Neural crest cell (in vitro differentiated cells): Measurements from ENCODE around the gene SLCO4A1. TPM values are rescaled to one million over a fixed set of nuclear protein-coding genes. Genes with fewer than 3 reads are reported as not detected.
A peak's percentile ranks its signal among the peaks of the same experiment; 100 is the strongest.

Experiments used
- DNase-seq: peaks from one replicate; pipeline ENCODE4 v3.0.0; 2021; ENCODE audit warnings: low read depth, mixed read lengths, low spot score
- H3K27ac Mint-ChIP-seq: one replicate; pipeline ENCODE4 v1.8.0; 2021; ENCODE audit warnings: mild to moderate bottlenecking, mixed read lengths; ENCODE audit not compliant: unreplicated experiment
- H3K27me3 Mint-ChIP-seq: 2 replicates; pipeline ENCODE4 v1.8.0; 2021; ENCODE audit warnings: low read depth, mild to moderate bottlenecking, mixed read lengths
- H3K36me3 Mint-ChIP-seq: 2 replicates; pipeline ENCODE4 v1.8.0; 2021; ENCODE audit warnings: low read depth, mild to moderate bottlenecking, mixed read lengths
- H3K4me1 Mint-ChIP-seq: 2 replicates; pipeline ENCODE4 v1.8.0; 2021; ENCODE audit warnings: mixed read lengths
- H3K4me3 Mint-ChIP-seq: one replicate; pipeline ENCODE4 v1.8.0; 2021; ENCODE audit warnings: mild to moderate bottlenecking, mixed read lengths
- H3K9me3 Mint-ChIP-seq: 2 replicates; pipeline ENCODE4 v1.8.0; 2021; ENCODE audit warnings: mixed read lengths
- total RNA-seq: library from RNA; stranded (reverse); gene quantifications from 2 replicates; pipeline ENCODE4 v1.2.1, GENCODE V29; 2021
- TF ChIP-seq, protein P1 (sequence below): fragments of 200-600 bp; sonication (generic); conservative IDR thresholded peaks from 2 replicates; pipeline ENCODE4 v1.5.0; 2021; ENCODE audit warnings: antibody characterized with exemption, mild to moderate bottlenecking

SLCO4A1 gene
- total RNA-seq, 1 donor from 2014 or later: 7.0 TPM

DNA sequence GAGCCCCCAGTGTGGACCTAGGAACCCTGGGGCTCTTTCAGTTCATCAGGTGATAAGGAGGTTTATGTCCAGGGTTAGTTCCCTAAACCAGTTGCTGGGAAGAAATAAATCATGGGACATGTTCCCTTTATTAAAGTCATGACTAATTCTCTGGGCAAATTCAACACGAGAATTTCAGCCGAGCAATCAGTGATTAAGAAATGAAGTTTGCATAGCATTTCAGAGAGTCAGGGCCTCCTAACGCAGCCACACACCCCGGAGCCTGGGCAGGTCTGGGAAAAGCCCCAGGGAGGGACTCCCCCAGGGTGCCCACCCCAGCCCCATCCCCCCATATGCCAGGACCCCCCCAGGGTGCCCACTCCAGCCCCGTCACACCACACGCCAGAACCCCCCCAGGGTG lies 20.1 kb downstream of the SLCO4A1 start:
- DNase-seq: no peak
- Mint-ChIP-seq H3K4me3 (no peak overlapping the region), H3K9me3 (no peaks in the 10 kb centered on the region), H3K4me1 (peaks cover 28% of the 10 kb centered on the region), H3K27ac (no peak overlapping the region), H3K36me3 (no peaks in the 10 kb centered on the region), H3K27me3 (no peaks in the 10 kb centered on the region)
- TF ChIP-seq, protein P1, sequence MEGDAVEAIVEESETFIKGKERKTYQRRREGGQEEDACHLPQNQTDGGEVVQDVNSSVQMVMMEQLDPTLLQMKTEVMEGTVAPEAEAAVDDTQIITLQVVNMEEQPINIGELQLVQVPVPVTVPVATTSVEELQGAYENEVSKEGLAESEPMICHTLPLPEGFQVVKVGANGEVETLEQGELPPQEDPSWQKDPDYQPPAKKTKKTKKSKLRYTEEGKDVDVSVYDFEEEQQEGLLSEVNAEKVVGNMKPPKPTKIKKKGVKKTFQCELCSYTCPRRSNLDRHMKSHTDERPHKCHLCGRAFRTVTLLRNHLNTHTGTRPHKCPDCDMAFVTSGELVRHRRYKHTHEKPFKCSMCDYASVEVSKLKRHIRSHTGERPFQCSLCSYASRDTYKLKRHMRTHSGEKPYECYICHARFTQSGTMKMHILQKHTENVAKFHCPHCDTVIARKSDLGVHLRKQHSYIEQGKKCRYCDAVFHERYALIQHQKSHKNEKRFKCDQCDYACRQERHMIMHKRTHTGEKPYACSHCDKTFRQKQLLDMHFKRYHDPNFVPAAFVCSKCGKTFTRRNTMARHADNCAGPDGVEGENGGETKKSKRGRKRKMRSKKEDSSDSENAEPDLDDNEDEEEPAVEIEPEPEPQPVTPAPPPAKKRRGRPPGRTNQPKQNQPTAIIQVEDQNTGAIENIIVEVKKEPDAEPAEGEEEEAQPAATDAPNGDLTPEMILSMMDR: no peak

DNA sequence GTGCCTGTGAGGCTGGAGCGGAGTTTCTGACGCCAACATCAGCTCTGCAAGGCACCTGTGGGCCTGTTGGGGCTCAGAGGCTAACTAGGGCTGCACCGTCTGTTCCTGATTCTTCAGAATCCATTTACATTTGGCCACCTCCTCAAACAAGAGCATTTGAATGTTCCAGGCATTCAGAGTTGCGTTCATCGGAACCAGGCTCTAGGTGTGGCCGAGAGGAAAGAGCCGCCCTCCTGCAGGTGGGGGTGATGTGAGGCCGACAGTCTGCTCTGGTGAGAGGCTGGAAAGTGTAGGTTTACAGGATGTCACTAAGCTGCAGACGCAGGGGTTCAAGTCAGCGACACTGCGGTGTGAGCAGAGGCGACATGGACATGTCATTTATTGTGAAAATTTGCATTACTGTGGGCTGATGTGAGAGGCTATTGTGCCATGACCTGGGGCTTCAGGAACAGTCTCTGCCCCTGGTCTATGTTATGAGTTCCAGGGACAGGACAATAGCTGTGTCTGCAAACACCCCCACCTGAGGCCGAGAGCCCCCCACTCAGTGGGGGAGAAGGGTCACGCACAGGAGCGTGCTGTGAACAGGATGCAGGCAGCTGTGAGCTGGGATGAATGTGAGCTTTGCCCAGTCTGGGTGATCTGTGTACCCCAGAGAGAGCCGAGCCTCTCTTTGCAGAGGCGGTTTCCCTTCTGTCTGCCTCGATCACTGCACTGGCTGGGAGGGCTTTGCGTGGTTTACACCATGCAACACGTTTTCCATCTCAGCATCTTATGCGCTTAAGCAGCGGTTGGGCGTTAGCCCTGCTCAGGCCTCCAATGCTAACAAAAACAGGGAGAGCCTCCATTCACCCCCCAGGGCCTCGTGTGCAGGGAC lies 21.1 kb downstream of the SLCO4A1 start:
- no peak for DNase-seq
- H3K36me3 Mint-ChIP-seq: no peaks in the 10 kb centered on the region
- peaks cover 37% of the 10 kb centered on the region for H3K4me1 Mint-ChIP-seq
- no peaks in the 10 kb centered on the region for H3K27me3 Mint-ChIP-seq
- peak overlapping the region; percentile 84 for H3K27ac Mint-ChIP-seq
- no peak overlapping the region for H3K4me3 Mint-ChIP-seq
- TF ChIP-seq, protein P1: no peak
- H3K9me3 Mint-ChIP-seq: no peaks in the 10 kb centered on the region

DNA sequence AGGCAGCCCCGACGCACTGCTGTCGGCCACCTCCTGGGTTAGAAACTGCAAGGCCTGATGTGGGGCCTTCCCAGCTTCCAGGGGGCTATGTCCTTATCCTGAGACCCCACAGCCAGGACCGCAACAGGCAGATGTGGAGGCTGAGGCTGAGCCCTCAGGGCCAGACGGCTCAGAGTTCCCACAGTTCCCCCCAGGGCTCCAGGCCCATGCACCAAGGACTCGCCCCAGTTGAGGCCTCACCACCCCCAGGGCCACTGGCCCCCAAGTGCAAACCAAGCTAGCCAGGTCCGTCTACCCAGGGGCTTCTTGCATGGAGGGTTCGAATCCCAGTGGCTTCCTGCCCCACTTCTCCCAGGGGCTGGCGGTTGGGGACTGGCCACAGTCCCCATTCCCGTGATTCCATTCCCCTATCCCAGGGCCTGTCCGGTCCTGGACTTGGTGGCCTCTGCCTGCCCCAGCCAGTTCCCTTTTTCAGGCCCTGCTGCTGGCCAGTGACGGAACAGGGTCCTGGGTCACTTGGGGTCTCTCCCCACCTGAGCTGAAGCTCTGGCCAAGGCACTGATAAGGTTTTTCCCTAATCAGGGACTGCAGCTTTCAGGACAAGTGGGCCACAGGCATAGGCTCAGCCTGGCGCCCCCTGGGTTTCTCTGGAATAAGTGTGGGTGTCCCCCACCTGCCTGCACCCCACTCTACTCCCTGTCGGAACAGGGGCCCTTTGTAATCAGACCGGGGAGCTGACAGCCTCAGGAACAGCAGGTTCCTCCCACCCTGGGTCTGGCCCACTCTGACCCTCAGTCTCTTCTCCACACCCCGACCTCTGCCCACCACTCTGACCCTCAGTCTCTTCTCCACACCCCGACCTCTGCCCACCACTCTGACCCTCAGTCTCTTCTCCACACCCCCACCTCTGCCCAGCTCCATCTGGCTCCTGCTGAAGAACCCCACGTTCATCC lies 22.0 kb downstream of the SLCO4A1 start:
- Mint-ChIP-seq H3K36me3 (no peaks in the 10 kb centered on the region), H3K4me3 (no peak overlapping the region), H3K9me3 (no peaks in the 10 kb centered on the region), H3K27me3 (no peaks in the 10 kb centered on the region), H3K27ac (no peak overlapping the region), H3K4me1 (peaks cover 35% of the 10 kb centered on the region)
- no peak for DNase-seq
- TF ChIP-seq, protein P1: no peak

DNA sequence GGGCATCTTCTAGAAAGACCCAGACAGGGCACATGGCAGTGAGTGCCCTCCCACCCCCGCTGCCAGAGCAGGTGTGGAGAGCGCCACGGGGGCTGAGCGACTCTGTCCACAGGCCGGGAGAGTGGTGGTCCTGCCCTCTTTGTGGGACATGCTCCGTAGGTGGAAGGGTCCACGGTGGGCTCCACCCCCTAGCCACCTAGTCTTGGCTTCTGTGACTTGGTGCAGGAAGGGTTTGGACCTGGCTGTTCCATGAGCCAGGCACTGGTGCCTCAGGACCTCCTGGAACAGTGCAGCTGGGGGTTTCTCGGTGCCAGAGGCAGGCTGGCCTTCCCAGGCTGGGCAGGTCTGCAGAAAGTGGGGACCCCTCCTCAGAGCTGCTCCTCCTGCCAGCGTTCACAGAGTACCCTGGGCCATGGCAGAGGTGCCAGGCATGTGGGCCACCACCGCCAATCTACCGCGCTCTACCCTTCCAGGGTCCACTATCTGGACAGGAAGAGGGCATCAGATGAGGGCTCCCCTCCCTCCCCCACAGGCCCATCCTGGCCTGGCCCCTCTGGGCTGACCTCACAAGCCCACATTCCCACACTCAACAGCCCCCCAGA lies 23.0 kb downstream of the SLCO4A1 start:
- Mint-ChIP-seq H3K4me3 (no peak overlapping the region), H3K9me3 (no peaks in the 10 kb centered on the region), H3K27ac (no peak overlapping the region), H3K36me3 (no peaks in the 10 kb centered on the region), H3K27me3 (no peaks in the 10 kb centered on the region), H3K4me1 (peaks cover 33% of the 10 kb centered on the region)
- DNase-seq: no peak
- TF ChIP-seq, protein P1: no peak
